HepG2 (cell line): ENCODE results near the gene MAP3K3. TPM values are rescaled to one million over a fixed set of nuclear protein-coding genes. Genes with fewer than 3 reads are reported as not detected.

Source experiments
- AKNA ChIP-seq: sonication (generic); formaldehyde crosslinking; IDR thresholded peaks from 2 replicates; pipeline ENCODE4 v1.4.0; 2020; ENCODE audit warnings: missing genetic modification reagents, borderline replicate concordance
- ARID2 ChIP-seq: sonication (generic); formaldehyde crosslinking; IDR thresholded peaks from 2 replicates; pipeline ENCODE4 v1.8.1; 2022; ENCODE audit warnings: mild to moderate bottlenecking, missing genetic modification reagents, borderline replicate concordance
- CHD4 ChIP-seq: fragments of 200-600 bp; sonication (generic); IDR thresholded peaks from 2 replicates; pipeline ENCODE4 v1.7.0; 2017; ENCODE audit warnings: mild to moderate bottlenecking, low read length, borderline replicate concordance
- ETV5 ChIP-seq: IDR thresholded peaks from 2 replicates; pipeline ENCODE4 v1.6.1; 2018; ENCODE audit warnings: missing biosample characterization, missing genetic modification reagents, inconsistent platforms, borderline replicate concordance
- HDAC1 ChIP-seq: sonication (generic); formaldehyde crosslinking; IDR thresholded peaks from 2 replicates; pipeline ENCODE4 v1.5.1; 2020; ENCODE audit warnings: mild to moderate bottlenecking, missing genetic modification reagents
- KLF12 ChIP-seq: sonication (generic); formaldehyde crosslinking; IDR thresholded peaks from 2 replicates; pipeline ENCODE4 v1.4.0; 2020; ENCODE audit warnings: missing genetic modification reagents, borderline replicate concordance
- KLF13 ChIP-seq: sonication (generic); formaldehyde crosslinking; IDR thresholded peaks from 2 replicates; pipeline ENCODE4 v1.4.0; 2020; ENCODE audit warnings: mild to moderate bottlenecking, missing genetic modification reagents
- MNT ChIP-seq: fragments of 450-650 bp; IDR thresholded peaks from 2 replicates; pipeline ENCODE4 v1.6.1; 2016
- MZF1 ChIP-seq: sonication (generic); formaldehyde crosslinking; IDR thresholded peaks from 2 replicates; pipeline ENCODE4 v1.8.1; 2023; ENCODE audit warnings: mild to moderate bottlenecking, missing genetic modification reagents, borderline replicate concordance
- REXO4 ChIP-seq: sonication (generic); formaldehyde crosslinking; IDR thresholded peaks from 2 replicates; pipeline ENCODE4 v1.8.0; 2022; ENCODE audit warnings: missing genetic modification reagents, mild to moderate bottlenecking, borderline replicate concordance
- SIN3A ChIP-seq: IDR thresholded peaks from 2 replicates; pipeline ENCODE4 v1.6.1; 2011; ENCODE audit warnings: low read depth, mild to moderate bottlenecking, control low read depth, low read length, borderline replicate concordance
- TRAFD1 ChIP-seq: sonication (generic); formaldehyde crosslinking; IDR thresholded peaks from 2 replicates; pipeline ENCODE4 v1.5.1; 2020; ENCODE audit warnings: missing genetic modification reagents, mild to moderate bottlenecking, borderline replicate concordance
- ZNF460 ChIP-seq: sonication (generic); formaldehyde crosslinking; IDR thresholded peaks from 2 replicates; pipeline ENCODE4 v1.5.1; 2020; ENCODE audit warnings: missing genetic modification reagents, mild to moderate bottlenecking, borderline replicate concordance
- ZNF562 ChIP-seq: sonication (generic); formaldehyde crosslinking; IDR thresholded peaks from 2 replicates; pipeline ENCODE4 v1.8.0; 2022; ENCODE audit warnings: missing genetic modification reagents, borderline replicate concordance
- polyA plus RNA-seq, 8 experiments: library from polyadenylated mRNA; depleted of rRNA in 3 of 8; stranded (reverse) in 7 of 8; unstranded in 1 of 8; fragments of >200 nt; fragmentation: Illumina TruSeq in 4 of 8; extraction: Trizol in 4 of 8; gene quantifications; 2 replicates each; pipeline versions ENCODE4 v1.2.1 to v1.2.3, GENCODE V29; 2011 to 2016; ENCODE audit warnings: low read depth in 4 of 8, missing spikeins in 1 of 8, mixed read lengths in 1 of 8; ENCODE audit not compliant: insufficient read depth in 1 of 8
- total RNA-seq, 5 experiments: library from RNA; depleted of rRNA; stranded (reverse); fragments of >200 nt; fragmentation: Illumina TruSeq; extraction: Trizol; gene quantifications; 2 replicates each; pipeline ENCODE4 v1.2.3, GENCODE V29; 2016; ENCODE audit warnings: low read depth in 1 of 5
- TF ChIP-seq, protein P1 (sequence below): IDR thresholded peaks from 2 replicates; pipeline ENCODE4 v1.4.0; 2020; ENCODE audit warnings: mild to moderate bottlenecking, missing genetic modification reagents

Gene MAP3K3
- total and polyA plus RNA-seq, 2 of the 13 experiments (the other 11 are each of a cell fraction or from before 2014, with no cell fraction given) = 17.7 to 21.8 TPM

- TF ChIP-seq, protein P1, sequence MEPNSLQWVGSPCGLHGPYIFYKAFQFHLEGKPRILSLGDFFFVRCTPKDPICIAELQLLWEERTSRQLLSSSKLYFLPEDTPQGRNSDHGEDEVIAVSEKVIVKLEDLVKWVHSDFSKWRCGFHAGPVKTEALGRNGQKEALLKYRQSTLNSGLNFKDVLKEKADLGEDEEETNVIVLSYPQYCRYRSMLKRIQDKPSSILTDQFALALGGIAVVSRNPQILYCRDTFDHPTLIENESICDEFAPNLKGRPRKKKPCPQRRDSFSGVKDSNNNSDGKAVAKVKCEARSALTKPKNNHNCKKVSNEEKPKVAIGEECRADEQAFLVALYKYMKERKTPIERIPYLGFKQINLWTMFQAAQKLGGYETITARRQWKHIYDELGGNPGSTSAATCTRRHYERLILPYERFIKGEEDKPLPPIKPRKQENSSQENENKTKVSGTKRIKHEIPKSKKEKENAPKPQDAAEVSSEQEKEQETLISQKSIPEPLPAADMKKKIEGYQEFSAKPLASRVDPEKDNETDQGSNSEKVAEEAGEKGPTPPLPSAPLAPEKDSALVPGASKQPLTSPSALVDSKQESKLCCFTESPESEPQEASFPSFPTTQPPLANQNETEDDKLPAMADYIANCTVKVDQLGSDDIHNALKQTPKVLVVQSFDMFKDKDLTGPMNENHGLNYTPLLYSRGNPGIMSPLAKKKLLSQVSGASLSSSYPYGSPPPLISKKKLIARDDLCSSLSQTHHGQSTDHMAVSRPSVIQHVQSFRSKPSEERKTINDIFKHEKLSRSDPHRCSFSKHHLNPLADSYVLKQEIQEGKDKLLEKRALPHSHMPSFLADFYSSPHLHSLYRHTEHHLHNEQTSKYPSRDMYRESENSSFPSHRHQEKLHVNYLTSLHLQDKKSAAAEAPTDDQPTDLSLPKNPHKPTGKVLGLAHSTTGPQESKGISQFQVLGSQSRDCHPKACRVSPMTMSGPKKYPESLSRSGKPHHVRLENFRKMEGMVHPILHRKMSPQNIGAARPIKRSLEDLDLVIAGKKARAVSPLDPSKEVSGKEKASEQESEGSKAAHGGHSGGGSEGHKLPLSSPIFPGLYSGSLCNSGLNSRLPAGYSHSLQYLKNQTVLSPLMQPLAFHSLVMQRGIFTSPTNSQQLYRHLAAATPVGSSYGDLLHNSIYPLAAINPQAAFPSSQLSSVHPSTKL = peak; percentile 87
- peak; percentile 39 for TF ChIP-seq MNT
- TF ChIP-seq ZNF562 (CRISPR knock-in tag) = no peak
- no peak for TF ChIP-seq REXO4 (CRISPR knock-in tag)
- peak; percentile 29; the same call in 1 of the 2 replicates for TF ChIP-seq ZNF460
- no peak for TF ChIP-seq KLF12
- TF ChIP-seq MZF1 (CRISPR knock-in tag) = no peak
- peak; percentile 95 for TF ChIP-seq CHD4
- TF ChIP-seq ETV5 (CRISPR knock-in tag) = peak; percentile 60; the same call in 1 of the 2 replicates
- peak; percentile 58; the same call in 1 of the 2 replicates for TF ChIP-seq SIN3A
- peak; percentile 91 for TF ChIP-seq HDAC1 (CRISPR knock-in tag)
- TF ChIP-seq KLF13 (CRISPR knock-in tag) = no peak
- TF ChIP-seq AKNA (CRISPR knock-in tag) = no peak
- no peak for TF ChIP-seq ARID2
- peak; percentile 48; the same call in 1 of the 2 replicates for TF ChIP-seq TRAFD1 (CRISPR knock-in tag)
These were observed 44.0 kb upstream of the MAP3K3 start (continued) for GRCh38 chr17:63578027-63578768.
